Suprapubic skin (tissue), 4 donors: Measurements from ENCODE around the gene NADSYN1. TPM values are rescaled to one million over a fixed set of nuclear protein-coding genes. Genes with fewer than 3 reads are reported as not detected.

Source experiments
- DNase-seq, 2 donors: peaks; one replicate each; pipeline ENCODE4 v3.0.0-alpha.2; 2019; ENCODE audit warnings: low spot score in 2 of 2
- H3K27ac ChIP-seq: fragments of 200-600 bp; sonication (generic); one replicate; pipeline ENCODE4 v1.5.1; 2019
- H3K27me3 ChIP-seq: fragments of 200-600 bp; sonication (generic); one replicate; pipeline ENCODE4 v1.5.1; 2019
- H3K36me3 ChIP-seq: fragments of 200-600 bp; sonication (generic); one replicate; pipeline ENCODE4 v1.5.1; 2019
- H3K4me1 ChIP-seq: fragments of 200-600 bp; sonication (generic); one replicate; pipeline ENCODE4 v1.5.1; 2019
- H3K4me3 ChIP-seq: fragments of 200-600 bp; sonication (generic); one replicate; pipeline ENCODE4 v1.5.1; 2019; ENCODE audit warnings: mild to moderate bottlenecking
- H3K9me3 ChIP-seq: fragments of 200-600 bp; sonication (generic); one replicate; pipeline ENCODE4 v1.5.1; 2019
- CTCF ChIP-seq, 2 donors: fragments of 200-600 bp in 1 of 2; fragments of 450-650 bp in 1 of 2; sonication (generic) in 1 of 2; IDR thresholded peaks; one replicate each; pipeline ENCODE4 v1.5.1; 2016 to 2019; ENCODE audit warnings: antibody characterized with exemption in 2 of 2, mild to moderate bottlenecking in 1 of 2, moderate library complexity in 1 of 2
- EP300 ChIP-seq: sonication (generic); formaldehyde crosslinking; IDR thresholded peaks from one replicate; pipeline ENCODE4 v1.6.1; 2017; ENCODE audit warnings: antibody characterized with exemption
- POLR2A ChIP-seq, 2 donors: fragments of 450-650 bp; IDR thresholded peaks; one replicate each; pipeline ENCODE4 v1.6.1; 2017; ENCODE audit warnings: antibody characterized with exemption in 2 of 2, mild to moderate bottlenecking in 2 of 2, moderate library complexity in 2 of 2
- POLR2AphosphoS5 ChIP-seq, 3 donors: sonication (generic); formaldehyde crosslinking; IDR thresholded peaks; one replicate each; pipeline ENCODE4 v1.6.1; 2017; ENCODE audit warnings: antibody characterized with exemption in 3 of 3
- WGBS: methylation state at CpG from one replicate; pipeline ENCODE4 v1.1.5; 2018; 5-methylcytosine and 5-hydroxymethylcytosine counted together
- total RNA-seq, 4 donors: library from RNA; depleted of rRNA; stranded (reverse); fragments of >200 nt; gene quantifications; one replicate each; pipeline ENCODE4 v1.1.0, GENCODE V29; 2016

Gene NADSYN1
- total RNA-seq, 4 donors from 2014 or later, result 51.5 to 120 (median 61.3) TPM

DNA sequence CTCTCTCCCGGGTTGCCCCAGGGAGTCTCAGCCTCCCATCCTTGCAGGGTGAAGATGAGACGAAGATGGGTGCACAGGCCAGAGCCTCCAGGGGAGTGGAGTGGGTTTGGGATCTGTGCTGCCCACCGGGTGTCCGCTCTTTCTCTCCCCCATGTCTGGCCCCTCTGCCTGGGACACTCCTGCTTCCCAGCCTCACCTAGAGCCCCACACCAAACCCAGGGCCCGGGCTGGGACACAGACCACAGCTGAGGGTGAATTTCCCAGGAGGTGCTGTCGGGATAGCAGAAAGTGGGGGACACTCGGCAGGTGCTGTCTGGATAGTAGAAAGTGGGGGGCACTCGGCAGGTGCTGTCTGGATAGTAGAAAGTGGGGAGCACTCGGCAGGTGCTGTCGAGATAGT lies 49.0 kb downstream of the NADSYN1 start:
- TF ChIP-seq EP300 (no peak), CTCF (IDR thresholded peaks at IDR 0.05) (no peak), POLR2A (IDR thresholded peaks at IDR 0.05) (no peak), POLR2AphosphoS5 (IDR thresholded peaks at IDR 0.05) (no peak)
- Histone ChIP-seq H3K27me3 (no peaks in the 10 kb centered on the region), H3K4me1 (no peaks in the 10 kb centered on the region), H3K36me3 (peaks cover 51% of the 10 kb centered on the region), H3K9me3 (no peaks in the 10 kb centered on the region), H3K27ac (no peak overlapping the region), H3K4me3 (no peak overlapping the region)
- DNase-seq, result no peak
- WGBS, result 86% methylated on average over 6 of the region's 10 CpGs

DNA sequence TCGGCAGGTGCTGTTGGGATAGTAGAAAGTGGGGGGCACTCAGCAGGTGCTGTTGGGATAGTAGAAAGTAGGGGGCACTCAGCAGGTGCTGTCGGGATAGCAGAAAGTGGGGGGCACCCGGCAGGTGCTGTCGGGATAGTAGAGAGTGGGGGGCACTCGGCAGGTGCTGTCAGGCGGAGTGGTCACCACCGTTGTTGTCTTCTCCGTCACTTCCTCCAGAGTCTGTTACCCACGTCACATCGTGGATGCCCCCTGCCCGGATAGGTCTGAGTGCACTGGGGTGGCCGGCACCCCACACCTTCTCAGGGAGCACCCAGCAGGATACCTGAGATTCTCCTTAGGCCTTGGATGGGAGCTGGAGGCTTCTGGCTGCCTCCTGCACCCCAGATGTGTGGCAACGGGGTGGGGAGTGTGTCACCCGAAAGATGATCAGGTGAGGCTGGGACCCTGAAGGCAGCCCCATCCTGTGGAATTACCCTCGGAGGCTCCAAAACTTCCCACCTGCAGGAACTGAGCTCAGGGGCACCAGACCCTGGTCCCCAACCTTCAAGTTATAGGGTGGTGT lies 50.0 kb downstream of the NADSYN1 start:
- no peaks in the 10 kb centered on the region for H3K4me1 ChIP-seq
- TF ChIP-seq POLR2AphosphoS5 (IDR thresholded peaks at IDR 0.05) (no peak), CTCF (IDR thresholded peaks at IDR 0.05) (no peak), EP300 (no peak), POLR2A (IDR thresholded peaks at IDR 0.05) (no peak)
- 94% methylated on average over 15 of the region's 15 CpGs for WGBS
- no peak overlapping the region for H3K4me3 ChIP-seq
- H3K27ac ChIP-seq, result no peak overlapping the region
- H3K27me3 ChIP-seq, result no peaks in the 10 kb centered on the region
- H3K36me3 ChIP-seq, result peaks cover 42% of the 10 kb centered on the region
- DNase-seq, result no peak
- H3K9me3 ChIP-seq, result no peaks in the 10 kb centered on the region

- H3K9me3 ChIP-seq, result peaks cover 2% of the 10 kb centered on the region
- no peak overlapping the region for H3K27ac ChIP-seq
- H3K4me3 ChIP-seq, result no peak overlapping the region
- DNase-seq, result no peak
- no peak for TF ChIP-seq CTCF (IDR thresholded peaks at IDR 0.05)
- TF ChIP-seq EP300, result no peak
- no peak for TF ChIP-seq POLR2A (IDR thresholded peaks at IDR 0.05)
- no peak for TF ChIP-seq POLR2AphosphoS5 (IDR thresholded peaks at IDR 0.05)
- WGBS, result 59% methylated on average over 10 of the region's 10 CpGs
- no peaks in the 10 kb centered on the region for H3K4me1 ChIP-seq
- H3K27me3 ChIP-seq, result no peaks in the 10 kb centered on the region
- peaks cover 27% of the 10 kb centered on the region for H3K36me3 ChIP-seq
Observed at GRCh38 chr11:71504531-71504930, 51.5 kb downstream of the NADSYN1 start.

GRCh38 chr11:71505001-71505400 lies 52.0 kb downstream of the NADSYN1 start:
- WGBS, result 70% methylated on average over 2 of the region's 2 CpGs
- TF ChIP-seq POLR2AphosphoS5 (IDR thresholded peaks at IDR 0.05) (no peak), CTCF (IDR thresholded peaks at IDR 0.05) (no peak), EP300 (no peak), POLR2A (IDR thresholded peaks at IDR 0.05) (no peak)
- DNase-seq, result no peak

GRCh38 chr11:71505781-71506180 lies 52.8 kb downstream of the NADSYN1 start:
- 90% methylated on average over 9 of the region's 9 CpGs for WGBS
- H3K36me3 ChIP-seq, result peaks cover 14% of the 10 kb centered on the region
- DNase-seq, result no peak
- H3K4me1 ChIP-seq, result no peaks in the 10 kb centered on the region
- TF ChIP-seq CTCF (IDR thresholded peaks at IDR 0.05) (no peak), POLR2A (IDR thresholded peaks at IDR 0.05) (no peak), POLR2AphosphoS5 (IDR thresholded peaks at IDR 0.05) (no peak), EP300 (no peak)
- no peak overlapping the region for H3K27ac ChIP-seq
- no peak overlapping the region for H3K4me3 ChIP-seq
- H3K9me3 ChIP-seq, result peaks cover 9% of the 10 kb centered on the region
- no peaks in the 10 kb centered on the region for H3K27me3 ChIP-seq

More at GRCh38 chr11:71505001-71505400, 52.0 kb downstream of the NADSYN1 start:
- Histone ChIP-seq H3K9me3 (peaks cover 7% of the 10 kb centered on the region), H3K4me1 (no peaks in the 10 kb centered on the region), H3K27me3 (no peaks in the 10 kb centered on the region), H3K4me3 (no peak overlapping the region), H3K27ac (no peak overlapping the region), H3K36me3 (peaks cover 22% of the 10 kb centered on the region)
